Heart left ventricle (tissue), 13 donors: ENCODE data around the gene TMEM119.

ENCODE experiments used
- CTCF ChIP-seq, 12 donors: fragments of 200-600 bp; sonication (generic) in 4 of 12; IDR thresholded peaks; one replicate each; pipeline versions ENCODE4 v1.5.0 to v1.8.0; 2018 to 2022; ENCODE audit warnings: antibody characterized with exemption in 12 of 12, mild to moderate bottlenecking in 5 of 12
- POLR2A ChIP-seq, 2 donors: fragments of 450-650 bp; IDR thresholded peaks; one replicate each; pipeline ENCODE4 v1.6.1; 2017; ENCODE audit warnings: antibody characterized with exemption in 2 of 2, mild to moderate bottlenecking in 2 of 2, moderate library complexity in 2 of 2
- donor health status: ischemic (EF 13 %, LVEDD 7.1; RV severe dilation, severe dysfunction).
- donor health status: DM: no; HTN: yes; CAD: no.
- donor health status: DM: no; HTN: no; CAD: no.
- donor health status: ischemic (EF 25% LVEDD 6.9; RV normal size, moderate dysfunction).
- donor health status: ischemic (EF 25% LVEDD 5.7; RV mildly dilated, moderate dysfunction).
- donor health status: ischemic (EF 35%, LVEDD 5.7; RV mildly dilated, moderate dysfunction).
- donor health status: nonischemic (EF 11% LVEDD 7.7; RV severe dilation, severe dysfunction).
- donor health status: DM: yes; HTN: yes; CAD: no.
- donor health status: PGD.
- donor health status: ischemic (EF 29% LVEDD 5.4; RV normal size, mild dysfunction).
- donor health status: nonischemic (EF 23%, LVEDD 6.1; RV moderate dilation, normal function).

DNA sequence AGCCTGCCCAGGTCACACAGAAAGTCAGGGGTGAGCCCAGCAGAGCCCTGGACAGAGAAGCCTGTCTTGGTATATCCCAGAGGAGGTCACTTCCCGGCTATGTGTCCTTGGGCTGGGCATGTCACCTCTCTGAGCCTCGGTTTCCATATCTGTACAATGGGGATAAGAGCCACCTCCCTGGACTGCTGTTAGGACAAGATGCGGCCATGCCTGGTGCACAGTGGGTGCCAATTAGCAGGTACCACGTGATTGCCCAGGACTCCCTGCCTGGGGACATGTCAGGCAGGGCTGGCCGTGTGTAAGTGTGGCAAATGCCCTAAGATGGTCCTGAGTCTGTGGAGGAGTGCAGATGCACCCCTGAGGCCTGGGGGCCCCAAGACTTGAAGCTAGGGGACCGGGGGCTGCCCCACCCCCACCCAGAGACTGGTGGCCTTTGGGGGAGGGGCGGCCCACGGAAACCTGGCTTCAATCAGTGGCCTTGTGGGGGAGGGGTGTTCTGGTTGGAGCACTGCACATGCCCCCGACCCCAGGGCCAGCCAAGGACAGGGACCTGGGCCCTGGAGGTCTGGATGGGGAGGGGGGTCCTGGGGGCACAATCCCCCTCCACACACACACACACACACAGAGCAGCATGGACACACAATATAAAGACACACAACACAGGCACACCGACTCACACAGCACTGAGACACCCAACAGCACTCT lies 878 bp downstream of the TMEM119 start:
- TF ChIP-seq CTCF (IDR thresholded peaks at IDR 0.05), result no peak
- TF ChIP-seq POLR2A (IDR thresholded peaks at IDR 0.05), result no peak
